Caco-2 (cell line): Measurements from ENCODE around the gene SIDT2. TPM values are rescaled to one million over a fixed set of nuclear protein-coding genes. Genes with fewer than 3 reads are reported as not detected.
"Not testable (repeated sequence)": the region's sequence is repeated elsewhere in the genome, so short reads cannot be mapped to it uniquely, and the experiment has no call there.

Experiments used
- Bru-seq: library from RNA; stranded (reverse); fragments of 400-500 nt; gene quantifications from one replicate; lab custom pipeline; 2021; lab: Mats Ljungman, UMichigan
- BruChase-seq, 2 experiments: library from RNA; stranded (reverse); fragments of 400-500 nt; gene quantifications; one replicate each; lab custom pipeline; 2021; lab: Mats Ljungman, UMichigan
- BruUV-seq: library from RNA; stranded (reverse); fragments of 400-500 nt; replicated peaks from 2 replicates; lab custom pipeline; 2021; lab: Mats Ljungman, UMichigan
- CTCF ChIA-PET: fragments of 300-600 bp; sonication (Branson Sonifier 250); formaldehyde crosslinking; loops from one replicate; lab custom pipeline; 2022; ENCODE audit warnings: antibody characterized with exemption; lab: Charles Lee
- POLR2A ChIA-PET: fragments of 300-600 bp; sonication (Branson Sonifier 250); formaldehyde crosslinking; loops from one replicate; lab custom pipeline; 2022; ENCODE audit warnings: antibody characterized with exemption; lab: Charles Lee
- DNase-seq, 2 experiments: peaks; one replicate each; pipeline versions ENCODE4 v3.0.0 to v3.0.0-alpha.2; 2020 to 2022
- H3K27me3 ChIP-seq: replicated peaks from 2 replicates; pipeline ENCODE4 v1.6.0; 2011; ENCODE audit warnings: low read length; ENCODE audit not compliant: control insufficient read depth, insufficient read depth
- H3K36me3 ChIP-seq: 2 replicates; pipeline ENCODE4 v1.5.1; 2011; ENCODE audit warnings: low read length; ENCODE audit not compliant: control insufficient read depth, insufficient read depth
- H3K4me1 ChIP-seq: fragments of 250-450 bp; sonication (Bioruptor Pico); 2 replicates; pipeline ENCODE4 v1.5.1; 2020; ENCODE audit warnings: mild to moderate bottlenecking
- H3K4me3 ChIP-seq: 2 replicates; pipeline ENCODE4 v1.5.1; 2011; ENCODE audit warnings: low read depth, mild to moderate bottlenecking, control low read depth, low read length
- H3K9me3 ChIP-seq: fragments of 250-450 bp; sonication (Bioruptor Pico); 2 replicates; pipeline ENCODE4 v1.5.1; 2020; ENCODE audit warnings: mild to moderate bottlenecking, moderate library complexity
- H3K27ac Mint-ChIP-seq: one replicate; pipeline ENCODE4 v1.8.0; 2022; ENCODE audit warnings: mixed read lengths; ENCODE audit not compliant: unreplicated experiment
- H3K27me3 Mint-ChIP-seq: one replicate; pipeline ENCODE4 v1.8.0; 2022; ENCODE audit warnings: mixed read lengths; ENCODE audit not compliant: insufficient read depth, unreplicated experiment
- H3K36me3 Mint-ChIP-seq: one replicate; pipeline ENCODE4 v1.8.0; 2022; ENCODE audit warnings: mild to moderate bottlenecking, mixed read lengths; ENCODE audit not compliant: insufficient read depth, unreplicated experiment
- H3K4me1 Mint-ChIP-seq: one replicate; pipeline ENCODE4 v1.8.0; 2022; ENCODE audit warnings: low read depth, mixed read lengths; ENCODE audit not compliant: unreplicated experiment
- H3K4me3 Mint-ChIP-seq: one replicate; pipeline ENCODE4 v1.8.0; 2022; ENCODE audit warnings: mild to moderate bottlenecking, moderate library complexity, mixed read lengths; ENCODE audit not compliant: unreplicated experiment
- H3K9me3 Mint-ChIP-seq: one replicate; pipeline ENCODE4 v1.8.0; 2022; ENCODE audit warnings: mixed read lengths; ENCODE audit not compliant: unreplicated experiment
- intact Hi-C: fragments of 100-400 bp; cut with micrococcal nuclease; formaldehyde crosslinking; loops from one replicate; pipeline ENCODE4 v1.10.0; 2022; ENCODE audit not compliant: unreplicated experiment
- long read RNA-seq: library from polyadenylated mRNA; stranded (forward); transcript quantifications from one replicate; pipeline ENCODE4 v2.0.0, GENCODE V29; 2022
- total RNA-seq: library from RNA; stranded (reverse); gene quantifications from 2 replicates; pipeline ENCODE4 v1.2.3, GENCODE V29; 2022
- TF ChIP-seq, protein P1 (sequence below), 2 experiments: fragments of 200-600 bp in 1 of 2; IDR thresholded peaks; 1 replicate in 1 of 2; 2 replicates in 1 of 2; pipeline versions ENCODE4 v1.5.1 to v1.8.0; 2011 to 2022; ENCODE audit warnings: antibody characterized with exemption in 1 of 2, control low read depth in 1 of 2, inconsistent platforms in 1 of 2, low read depth in 1 of 2, low read length in 1 of 2, mild to moderate bottlenecking in 1 of 2, moderate library complexity in 1 of 2; ENCODE audit not compliant: insufficient read depth in 1 of 2, severe bottlenecking in 1 of 2, unreplicated experiment in 1 of 2

Gene SIDT2
- total RNA-seq (57.2 and 61.7 TPM in 2 replicates), Bru-seq, nascent RNA (percentile 60 among the genes with signal in this experiment), BruChase-seq, experiment 1, labeled RNA remaining after a 2-hour chase (percentile 72 among the genes with signal in this experiment), BruChase-seq, experiment 2, labeled RNA remaining after a 6-hour chase (percentile 81 among the genes with signal in this experiment)
- long read RNA-seq, full-length matches to known transcripts = 4 of 42 reads
- long read RNA-seq, partial matches to known transcripts = 18 of 42 reads
- long read RNA-seq, other reads (novel, unspliced or antisense) = 20 of 42 reads

DNA sequence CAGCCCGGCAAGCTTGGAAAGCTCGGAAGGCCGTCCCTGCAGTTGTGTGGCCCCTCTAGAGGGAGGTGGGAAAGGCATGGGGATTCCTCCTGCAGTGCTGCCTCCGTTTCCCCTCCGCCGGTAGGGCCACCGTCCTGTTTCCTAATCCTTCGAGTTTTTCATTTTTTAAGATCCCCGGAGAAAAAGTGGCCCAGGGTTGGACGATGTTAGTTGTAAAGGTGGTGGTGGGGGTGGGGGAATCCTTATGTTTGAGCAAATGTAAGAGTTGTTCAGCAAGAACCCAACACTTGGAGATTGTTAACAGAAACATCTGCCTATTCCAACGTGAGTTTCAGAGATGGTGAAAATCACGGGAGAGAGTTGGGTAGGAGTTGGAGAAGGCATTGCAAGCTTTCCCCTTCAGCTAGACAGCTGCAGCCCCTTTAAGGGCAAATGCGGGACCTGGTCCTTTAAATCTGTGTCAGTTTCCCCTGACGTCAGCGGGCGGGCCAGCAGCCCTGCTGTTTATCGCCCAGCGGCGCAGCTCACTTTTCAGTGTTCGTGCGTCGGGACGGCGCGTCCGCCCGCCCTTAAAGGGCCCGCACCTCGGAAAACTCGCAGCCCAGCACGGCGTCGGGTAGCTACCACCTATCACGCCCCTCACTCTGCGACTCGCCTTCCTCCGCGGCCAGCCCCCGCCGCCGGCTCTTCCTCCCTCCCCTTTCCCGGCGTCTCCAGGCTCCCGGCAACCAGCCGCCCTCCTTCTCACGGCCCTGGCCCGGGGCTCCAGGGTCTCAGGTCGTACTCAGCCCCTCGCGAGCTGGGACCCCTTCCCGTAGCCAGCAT lies at the start of gene SIDT2:
Gene SIDT2 (plus strand): TSS at position 534 of the 825 bp plus-strand sequence. CDS start 521 bp downstream, outside the sequence.
- intact Hi-C loops = loop anchor here (1.0 kb wide), 3 partner anchors 21 to 48 kb away; partner anchors contain the start of genes PAFAH1B2 and TAGLN
- ChIA-PET CTCF (interaction anchor here (0.5 to 4.0 kb wide), 7 partner anchors 34 to 1840 kb away, joined by 3 to 38 read pairs (median 4); partner anchors contain the start of genes BUD13, PAFAH1B2, PCSK7 and RPS25), POLR2A (interaction anchor here (0.7 to 1.9 kb wide), 14 partner anchors 8 to 358 kb away, joined by 3 to 21 read pairs (median 4); partner anchors contain the start of genes CEP164, PAFAH1B2 and TAGLN)
- peak within 1 kb of the TSS; percentile 87 for H3K4me3 ChIP-seq
- Mint-ChIP-seq H3K27ac (peak within 1 kb of the TSS; percentile 96), H3K27me3 (no peaks in the 10 kb centered on the region), H3K4me1 (peaks cover 23% of the 10 kb centered on the region), H3K4me3 (peak within 1 kb of the TSS; percentile 97), H3K9me3 (no peaks in the 10 kb centered on the region), H3K36me3 (peaks cover 71% of the 10 kb centered on the region)
- no peaks in the 10 kb centered on the region for H3K9me3 ChIP-seq
- peaks cover 7% of the 10 kb centered on the region for H3K36me3 ChIP-seq
- BruUV-seq = TSS peak; percentile 79
- peaks cover 20% of the 10 kb centered on the region for H3K4me1 ChIP-seq
- peak; percentile 96 to 97 for DNase-seq
- no peaks in the 10 kb centered on the region for H3K27me3 ChIP-seq
- TF ChIP-seq, protein P1, sequence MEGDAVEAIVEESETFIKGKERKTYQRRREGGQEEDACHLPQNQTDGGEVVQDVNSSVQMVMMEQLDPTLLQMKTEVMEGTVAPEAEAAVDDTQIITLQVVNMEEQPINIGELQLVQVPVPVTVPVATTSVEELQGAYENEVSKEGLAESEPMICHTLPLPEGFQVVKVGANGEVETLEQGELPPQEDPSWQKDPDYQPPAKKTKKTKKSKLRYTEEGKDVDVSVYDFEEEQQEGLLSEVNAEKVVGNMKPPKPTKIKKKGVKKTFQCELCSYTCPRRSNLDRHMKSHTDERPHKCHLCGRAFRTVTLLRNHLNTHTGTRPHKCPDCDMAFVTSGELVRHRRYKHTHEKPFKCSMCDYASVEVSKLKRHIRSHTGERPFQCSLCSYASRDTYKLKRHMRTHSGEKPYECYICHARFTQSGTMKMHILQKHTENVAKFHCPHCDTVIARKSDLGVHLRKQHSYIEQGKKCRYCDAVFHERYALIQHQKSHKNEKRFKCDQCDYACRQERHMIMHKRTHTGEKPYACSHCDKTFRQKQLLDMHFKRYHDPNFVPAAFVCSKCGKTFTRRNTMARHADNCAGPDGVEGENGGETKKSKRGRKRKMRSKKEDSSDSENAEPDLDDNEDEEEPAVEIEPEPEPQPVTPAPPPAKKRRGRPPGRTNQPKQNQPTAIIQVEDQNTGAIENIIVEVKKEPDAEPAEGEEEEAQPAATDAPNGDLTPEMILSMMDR (IDR thresholded peaks at IDR 0.05; ENCODE audit: insufficient read depth in 1 of 2, low read depth in 1 of 2, low read length in 1 of 2, severe bottlenecking in 1 of 2, unreplicated experiment in 1 of 2) = no peak

DNA sequence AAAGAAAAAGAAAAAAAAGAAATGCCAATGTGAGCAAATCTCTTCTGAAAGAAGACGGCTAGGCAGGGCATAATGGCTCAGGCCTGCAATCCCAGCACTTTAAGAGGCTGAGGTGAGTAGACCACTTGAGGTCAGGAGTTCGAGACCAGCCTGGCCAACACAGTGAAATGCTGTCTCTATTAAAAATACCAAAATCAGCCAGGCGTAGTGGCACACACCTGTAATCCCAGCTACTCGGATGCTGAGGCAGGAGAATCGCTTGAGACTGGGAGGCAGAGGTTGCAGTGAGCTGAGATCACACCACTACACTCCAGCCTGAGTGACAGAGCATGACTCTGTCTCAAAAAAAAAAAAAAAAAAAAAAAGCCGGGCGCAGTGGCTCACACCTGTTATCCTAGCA lies 48.1 kb upstream of the SIDT2 start:
- H3K36me3 ChIP-seq, BruUV-seq, H3K27me3 Mint-ChIP-seq, H3K4me3 Mint-ChIP-seq, POLR2A ChIA-PET, H3K4me1 Mint-ChIP-seq, DNase-seq, H3K4me1 ChIP-seq, H3K36me3 Mint-ChIP-seq, H3K27ac Mint-ChIP-seq, intact Hi-C loops, H3K4me3 ChIP-seq, H3K9me3 ChIP-seq, H3K27me3 ChIP-seq, H3K9me3 Mint-ChIP-seq: not testable (repeated sequence)
- CTCF ChIA-PET = interaction anchor here (0.5 kb wide), 1 partner anchor 50 kb away, joined by 3 read pairs; no protein-coding TSS in a partner anchor

DNA sequence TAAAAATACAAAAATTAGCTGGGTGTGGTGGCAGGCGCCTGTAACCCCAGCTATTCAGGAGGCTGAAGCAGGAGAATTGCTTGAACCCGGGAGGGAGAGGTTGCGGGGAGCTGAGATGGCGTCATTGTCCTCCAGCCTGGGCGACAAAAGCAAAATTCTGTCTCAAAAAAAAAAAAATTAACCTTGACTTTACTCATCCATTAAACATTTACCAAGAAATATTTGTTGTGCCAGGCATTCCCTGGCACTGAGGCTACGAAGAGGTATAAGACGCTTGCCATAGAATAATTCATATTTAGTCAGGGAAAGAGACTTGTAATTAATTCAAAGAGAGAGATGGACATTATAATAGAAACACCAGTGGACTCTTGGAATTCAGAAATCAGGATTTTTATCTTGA lies 47.7 kb upstream of the SIDT2 start:
- no peaks in the 10 kb centered on the region for H3K4me1 ChIP-seq
- Mint-ChIP-seq H3K27me3 (no peaks in the 10 kb centered on the region), H3K9me3 (no peaks in the 10 kb centered on the region), H3K4me1 (no peaks in the 10 kb centered on the region), H3K36me3 (no peaks in the 10 kb centered on the region), H3K27ac (no peak overlapping the region), H3K4me3 (no peak overlapping the region)
- no peaks in the 10 kb centered on the region for H3K9me3 ChIP-seq
- no peak for DNase-seq
- intact Hi-C loops = no loop called here
- no peaks in the 10 kb centered on the region for H3K36me3 ChIP-seq
- CTCF ChIA-PET = no interaction called here
- TF ChIP-seq, protein P1 (IDR thresholded peaks at IDR 0.05; ENCODE audit: insufficient read depth in 1 of 2, low read depth in 1 of 2, low read length in 1 of 2, severe bottlenecking in 1 of 2, unreplicated experiment in 1 of 2) = no peak
- H3K4me3 ChIP-seq = no peak overlapping the region
- no TSS peak for BruUV-seq
- no peaks in the 10 kb centered on the region for H3K27me3 ChIP-seq
- POLR2A ChIA-PET = no interaction called here
